Epithelial cell of alveolus of lung (primary cell): ENCODE measurements around the gene GUCA2A. TPM values are rescaled to one million over a fixed set of nuclear protein-coding genes. Genes with fewer than 3 reads are reported as not detected.

Experiments used
- total RNA-seq: library from RNA; depleted of rRNA; stranded (reverse); fragments of >200 nt; gene quantifications from 2 replicates; pipeline ENCODE4 v1.2.1, GENCODE V29; 2015

Gene GUCA2A, protein sequence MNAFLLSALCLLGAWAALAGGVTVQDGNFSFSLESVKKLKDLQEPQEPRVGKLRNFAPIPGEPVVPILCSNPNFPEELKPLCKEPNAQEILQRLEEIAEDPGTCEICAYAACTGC
- total RNA-seq, result not detected in 2 replicates

DNA sequence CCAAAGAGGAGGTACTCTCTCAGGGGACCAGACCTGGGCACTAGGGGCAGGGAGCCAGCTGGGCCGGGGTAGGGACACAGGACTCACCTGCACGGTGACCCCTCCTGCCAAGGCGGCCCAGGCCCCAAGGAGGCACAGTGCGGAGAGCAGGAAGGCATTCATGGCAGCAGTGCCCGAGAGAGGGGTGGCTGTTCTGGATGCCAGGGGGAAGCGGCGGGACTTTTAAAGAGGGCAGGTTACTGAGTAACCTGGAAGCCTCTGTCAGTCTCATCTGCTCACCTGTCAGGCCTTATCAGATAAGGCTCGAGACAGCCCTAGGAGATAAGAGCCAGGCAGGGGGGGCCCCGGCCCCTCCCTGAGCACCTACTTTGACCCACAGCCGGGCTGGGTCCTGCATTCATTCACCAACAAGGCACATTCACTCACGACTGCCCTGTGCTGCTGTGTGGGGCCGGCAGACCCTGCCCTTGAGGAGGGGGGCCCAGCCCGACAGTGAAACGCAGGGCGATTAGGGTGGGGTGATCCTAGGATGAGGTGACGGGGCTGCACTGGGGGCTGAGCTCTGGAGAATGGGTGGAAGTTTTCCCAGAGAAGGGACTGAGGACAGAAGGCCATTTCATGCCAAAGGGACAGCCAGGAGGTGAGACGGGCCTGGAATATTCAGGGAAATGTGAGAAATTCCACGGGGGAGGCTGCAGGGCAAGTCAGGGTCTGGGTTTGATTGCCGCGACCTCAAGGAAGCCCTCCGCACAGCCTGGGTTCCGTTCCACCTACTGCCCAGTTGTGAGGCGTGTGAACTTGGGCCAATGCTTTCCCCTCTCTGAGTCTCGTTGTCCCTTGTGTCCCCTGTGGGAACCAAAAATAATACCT is at the start of gene GUCA2A:
Gene GUCA2A (minus strand): TSS at position 195 of the 870 bp plus-strand sequence. CDS start 33 bp downstream, at position 162.

DNA sequence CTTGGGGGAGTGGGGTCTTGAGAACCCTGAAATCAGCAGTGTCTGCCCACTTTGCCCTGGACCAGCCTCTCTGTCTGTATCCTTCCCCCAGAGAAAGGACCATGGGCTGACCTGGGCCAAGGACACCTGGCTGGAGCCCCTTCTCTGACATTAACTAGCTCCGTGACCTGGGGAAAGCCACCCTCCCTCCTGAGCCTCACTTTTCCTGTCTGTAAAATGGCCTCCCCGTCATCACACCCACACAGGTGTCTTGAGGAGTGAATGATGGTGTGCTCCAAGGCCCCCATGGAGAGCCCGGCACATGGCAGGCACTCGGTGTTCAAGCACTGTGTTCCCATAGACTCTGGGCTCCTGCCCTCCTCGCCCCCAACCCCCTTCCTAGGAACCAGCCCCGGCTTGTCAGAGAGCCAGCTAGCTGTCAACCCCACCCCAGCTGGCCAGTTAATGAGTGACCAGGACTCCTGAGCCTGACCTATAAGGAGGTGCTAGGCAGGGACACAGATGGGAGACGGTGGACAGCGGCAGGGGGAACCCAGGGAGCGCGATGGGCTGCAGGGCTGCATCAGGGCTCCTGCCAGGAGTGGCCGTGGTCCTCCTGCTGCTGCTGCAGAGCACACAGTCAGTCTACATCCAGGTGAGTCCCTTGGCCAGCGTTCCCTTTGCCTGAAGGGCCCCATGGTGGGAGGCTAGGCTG is 11.5 kb downstream of the GUCA2A start, which contains the start of gene GUCA2B:
Gene GUCA2B (plus strand): TSS at position 504 of the 694 bp plus-strand sequence. CDS start 41 bp downstream, at position 545.

Other genes with a start within 250 kb of the GUCA2A start
- gene HIVEP3, start 245.8 kb downstream of the GUCA2A start, total RNA-seq, result 5.3 and 6.6 TPM in 2 replicates
- gene GUCA2B, start 11.3 kb downstream of the GUCA2A start, total RNA-seq, result not detected in 2 replicates
- 18.6 and 25.5 TPM in 2 replicates for gene FOXJ3, start 170.5 kb upstream of the GUCA2A start, total RNA-seq
- gene RIMKLA, start 216.0 kb upstream of the GUCA2A start, total RNA-seq, result 0.13 TPM in 1 of 2 replicates, not detected in the other